HepG2 (cell line): ENCODE results near the gene SYNJ2. TPM values are rescaled to one million over a fixed set of nuclear protein-coding genes. Genes with fewer than 3 reads are reported as not detected.

Experiments used
- ARID4A ChIP-seq: sonication (generic); formaldehyde crosslinking; IDR thresholded peaks from 2 replicates; pipeline ENCODE4 v1.5.0; 2020; ENCODE audit warnings: mild to moderate bottlenecking, missing genetic modification reagents, borderline replicate concordance
- BRD4 ChIP-seq: sonication (generic); formaldehyde crosslinking; IDR thresholded peaks from 2 replicates; pipeline ENCODE4 v1.4.0; 2020; ENCODE audit warnings: missing genetic modification reagents
- CHCHD3 ChIP-seq: sonication (generic); formaldehyde crosslinking; IDR thresholded peaks from 2 replicates; pipeline ENCODE4 v1.8.0; 2022; ENCODE audit warnings: mild to moderate bottlenecking, missing genetic modification reagents, moderate library complexity
- DMAP1 ChIP-seq: IDR thresholded peaks from 2 replicates; pipeline ENCODE4 v1.6.1; 2016
- MYNN ChIP-seq: sonication (generic); formaldehyde crosslinking; IDR thresholded peaks from 2 replicates; pipeline ENCODE4 v1.4.0; 2020; ENCODE audit warnings: mild to moderate bottlenecking, low read depth, missing genetic modification reagents
- TFE3 ChIP-seq: IDR thresholded peaks from 2 replicates; pipeline ENCODE4 v1.6.1; 2016
- USF2 ChIP-seq, 2 experiments: sonication (generic) in 1 of 2; formaldehyde crosslinking in 1 of 2; IDR thresholded peaks; 2 replicates each; pipeline versions ENCODE4 v1.5.1 to v1.6.1; 2011 to 2020; ENCODE audit warnings: borderline replicate concordance in 1 of 2, low read depth in 1 of 2, low read length in 1 of 2, mild to moderate bottlenecking in 1 of 2, missing genetic modification reagents in 1 of 2, moderate library complexity in 1 of 2
- ZFP62 ChIP-seq: sonication (generic); formaldehyde crosslinking; IDR thresholded peaks from 2 replicates; pipeline ENCODE4 v1.4.0; 2020; ENCODE audit warnings: missing genetic modification reagents
- ZHX2 ChIP-seq, 2 experiments: sonication (generic) in 1 of 2; formaldehyde crosslinking in 1 of 2; IDR thresholded peaks; 2 replicates each; pipeline versions ENCODE4 v1.6.1 to v1.9.0; 2014 to 2022; ENCODE audit warnings: antibody characterized with exemption in 1 of 2, borderline replicate concordance in 1 of 2, inconsistent platforms in 1 of 2, low read depth in 1 of 2, missing genetic modification reagents in 1 of 2
- ZNF891 ChIP-seq: sonication (generic); formaldehyde crosslinking; IDR thresholded peaks from 2 replicates; pipeline ENCODE4 v1.5.0; 2020; ENCODE audit warnings: mild to moderate bottlenecking, missing genetic modification reagents
- polyA plus RNA-seq, 8 experiments: library from polyadenylated mRNA; depleted of rRNA in 3 of 8; stranded (reverse) in 7 of 8; unstranded in 1 of 8; fragments of >200 nt; fragmentation: Illumina TruSeq in 4 of 8; extraction: Trizol in 4 of 8; gene quantifications; 2 replicates each; pipeline versions ENCODE4 v1.2.1 to v1.2.3, GENCODE V29; 2011 to 2016; ENCODE audit warnings: low read depth in 4 of 8, missing spikeins in 1 of 8, mixed read lengths in 1 of 8; ENCODE audit not compliant: insufficient read depth in 1 of 8
- total RNA-seq, 5 experiments: library from RNA; depleted of rRNA; stranded (reverse); fragments of >200 nt; fragmentation: Illumina TruSeq; extraction: Trizol; gene quantifications; 2 replicates each; pipeline ENCODE4 v1.2.3, GENCODE V29; 2016; ENCODE audit warnings: low read depth in 1 of 5

The SYNJ2 gene
- total and polyA plus RNA-seq, 2 of the 13 experiments (the other 11 are each of a cell fraction or from before 2014, with no cell fraction given) = 39.1 to 57.6 TPM

- TF ChIP-seq USF2 (IDR thresholded peaks at IDR 0.05; ENCODE audit: low read depth, low read length) (no peak), USF2 (CRISPR knock-in tag; IDR thresholded peaks at IDR 0.05; ENCODE audit: borderline replicate concordance) (no peak), TFE3 (CRISPR knock-in tag) (no peak), ZHX2 (IDR thresholded peaks at IDR 0.05; ENCODE audit: low read depth) (no peak), ZHX2 (CRISPR knock-in tag; IDR thresholded peaks at IDR 0.05; ENCODE audit: borderline replicate concordance) (no peak), ZNF891 (CRISPR knock-in tag) (no peak; the same call in 1 of the 2 replicates), ARID4A (CRISPR knock-in tag) (0 out of 2 replicates have a peak, but pooled peaks have one; percentile 48), ZFP62 (CRISPR knock-in tag) (no peak), MYNN (CRISPR knock-in tag) (no peak), BRD4 (0 out of 2 replicates have a peak, but pooled peaks have one; percentile 23), DMAP1 (CRISPR knock-in tag) (no peak), CHCHD3 (CRISPR knock-in tag) (0 out of 2 replicates have a peak, but pooled peaks have one; percentile 57)
Measured at GRCh38 chr6:158071121-158072082, 89.7 kb downstream of the SYNJ2 start (continued).
